Measurements from ENCODE around the gene FBLN5.
"Not testable (repeated sequence)": the region's sequence is repeated elsewhere in the genome, so short reads cannot be mapped to it uniquely, and the experiment has no call there.

FBLN5 gene

DNA sequence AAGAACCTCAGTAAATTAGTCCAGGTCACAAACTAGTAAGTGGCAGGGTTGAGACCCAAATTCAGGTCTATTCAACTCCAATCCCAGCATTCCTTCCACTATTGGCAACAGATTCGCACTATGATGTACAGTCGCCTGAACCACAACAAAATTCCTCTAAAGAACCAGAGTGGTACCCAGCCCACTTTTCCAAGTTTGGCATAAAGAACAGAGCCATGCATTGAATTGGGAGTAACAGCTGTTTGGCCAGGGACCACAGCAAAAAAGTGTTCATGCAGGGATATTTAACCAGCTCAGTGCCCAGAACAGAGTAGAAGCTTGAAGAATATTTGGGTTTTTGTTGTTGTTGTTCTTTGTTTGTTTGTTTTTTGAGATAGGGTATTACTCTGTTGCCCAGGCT, 89.9 kb downstream of the FBLN5 start:
- DNase-seq, result no peak

DNA sequence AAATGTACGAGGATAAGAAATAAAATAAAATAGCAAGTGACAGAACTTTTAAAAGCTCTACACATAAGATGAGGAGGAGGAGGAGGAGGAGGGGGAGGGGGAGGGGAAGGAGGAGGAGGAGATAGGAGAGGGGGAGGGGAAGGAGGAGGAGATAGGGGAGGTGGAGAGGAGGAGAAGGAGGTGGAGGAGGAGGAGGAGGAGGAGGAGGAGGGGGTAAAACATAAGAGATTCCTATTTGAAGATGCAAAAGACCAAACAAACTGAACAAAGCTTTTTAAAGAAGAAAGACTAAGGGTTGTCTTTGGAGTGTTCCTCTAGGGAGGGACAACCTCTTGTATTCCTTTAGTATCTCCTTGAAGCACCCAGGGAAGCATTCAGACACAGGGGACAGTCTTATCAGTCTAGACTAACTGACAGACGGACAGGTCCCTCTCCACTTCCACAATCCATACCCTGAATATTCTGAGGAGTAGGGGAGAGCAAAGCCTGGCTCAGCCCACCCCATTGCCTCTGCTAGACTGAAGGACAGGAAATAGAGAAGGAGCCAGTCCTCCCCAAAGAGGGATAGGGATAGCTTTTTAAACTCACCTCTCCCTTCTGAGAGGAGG, 93.1 kb downstream of the FBLN5 start:
- no peak for DNase-seq

DNA sequence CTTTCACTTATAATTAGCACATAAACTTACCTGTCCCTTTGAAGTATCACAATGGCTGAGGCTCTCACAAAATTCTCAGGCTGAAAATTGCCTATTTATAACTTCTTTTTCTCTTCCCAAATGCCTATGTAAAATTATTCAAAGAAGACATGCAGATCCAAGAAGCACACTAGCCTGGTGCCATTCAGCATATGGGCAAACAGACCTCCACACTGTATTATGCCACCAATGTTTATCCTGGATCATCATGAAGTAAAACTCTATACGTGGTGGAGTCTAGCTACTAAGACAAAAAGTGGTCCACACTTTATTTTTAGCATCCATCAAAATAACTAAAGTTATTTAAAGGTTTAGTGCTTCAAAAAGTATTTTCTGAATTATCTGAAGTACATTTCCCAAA, 95.9 kb downstream of the FBLN5 start:
- no peak for DNase-seq

DNA sequence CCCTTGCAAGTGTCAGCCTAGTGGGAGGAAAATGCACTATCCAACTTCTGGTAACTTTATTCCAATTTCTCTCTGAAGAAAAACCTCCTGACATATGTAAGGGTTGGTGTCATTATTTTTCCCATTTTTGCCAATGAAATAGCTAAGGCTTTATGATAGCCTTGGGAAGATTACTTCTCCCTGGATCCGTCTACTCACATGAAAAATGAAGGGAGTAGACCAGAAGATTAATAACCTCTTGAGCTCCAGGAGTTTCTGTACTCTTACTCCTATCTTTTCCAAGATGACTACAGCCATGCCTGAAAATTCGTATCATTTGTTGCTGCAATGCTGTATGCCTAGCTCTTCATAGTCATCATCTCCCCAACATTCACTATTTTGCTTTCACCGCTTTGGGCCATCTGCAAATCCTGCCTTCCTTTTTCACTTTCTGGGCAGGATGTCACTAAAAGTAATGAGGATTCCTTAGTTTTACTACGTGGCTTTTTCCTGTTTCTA, 98.9 kb downstream of the FBLN5 start:
- DNase-seq, result no peak

DNA sequence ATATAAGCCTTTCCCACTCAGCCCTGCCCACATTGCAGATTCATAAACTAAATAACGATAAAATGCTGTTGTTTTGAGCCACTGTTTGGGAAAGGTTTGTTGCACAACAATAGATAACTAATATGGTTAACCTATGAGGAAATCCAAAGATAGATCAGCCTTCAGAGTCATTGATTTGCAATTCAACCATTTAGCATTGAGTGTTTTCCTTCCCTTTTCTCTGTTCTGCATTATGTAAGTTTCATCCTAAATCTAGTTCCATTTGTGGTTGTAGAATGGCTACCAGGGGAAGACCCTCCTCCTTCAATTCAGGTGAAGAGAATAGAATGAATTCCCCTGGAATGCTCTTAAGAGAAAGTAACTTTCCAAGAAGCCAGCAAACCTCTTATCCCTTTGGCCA, 99.8 kb downstream of the FBLN5 start:
- no peak for DNase-seq

DNA sequence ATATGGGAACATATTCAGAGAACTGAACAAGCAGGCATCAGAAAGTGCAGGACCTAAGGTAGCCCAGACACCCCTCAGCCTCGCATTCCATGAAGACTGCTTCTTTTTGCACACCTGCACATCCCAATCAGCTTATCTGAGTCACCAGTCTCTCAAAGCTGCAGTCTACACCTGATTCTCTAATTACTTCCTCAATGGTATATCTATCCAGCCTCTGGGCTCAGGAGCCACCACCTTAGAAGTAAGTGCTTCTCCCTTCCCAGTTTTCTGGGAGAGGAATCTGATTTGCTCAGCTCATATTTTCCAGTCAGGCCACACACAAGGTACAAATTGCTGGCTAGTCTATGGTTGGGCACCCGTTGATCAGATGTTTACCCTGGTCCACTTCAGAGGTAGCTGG, 101.8 kb downstream of the FBLN5 start:
- no peak for DNase-seq

DNA sequence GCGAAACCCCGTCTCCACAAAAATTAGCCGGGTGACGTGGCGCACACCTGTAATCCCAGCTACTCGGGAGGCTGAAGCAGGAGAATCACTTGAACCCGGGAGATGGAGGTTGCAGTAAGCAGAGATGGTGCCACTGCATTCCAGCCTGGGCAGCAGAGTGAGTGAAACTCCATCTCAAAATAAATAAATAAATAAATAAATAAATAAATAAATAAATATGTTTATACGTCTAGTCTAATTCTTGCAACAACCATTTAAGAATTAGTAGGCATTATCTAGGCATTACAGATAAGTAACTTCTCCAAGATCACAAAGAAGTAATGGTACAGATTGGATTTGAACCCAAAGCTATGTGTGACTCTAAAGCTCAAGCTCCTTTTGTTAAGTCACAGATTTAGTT, 102.4 kb downstream of the FBLN5 start:
- not testable (repeated sequence) for DNase-seq

DNA sequence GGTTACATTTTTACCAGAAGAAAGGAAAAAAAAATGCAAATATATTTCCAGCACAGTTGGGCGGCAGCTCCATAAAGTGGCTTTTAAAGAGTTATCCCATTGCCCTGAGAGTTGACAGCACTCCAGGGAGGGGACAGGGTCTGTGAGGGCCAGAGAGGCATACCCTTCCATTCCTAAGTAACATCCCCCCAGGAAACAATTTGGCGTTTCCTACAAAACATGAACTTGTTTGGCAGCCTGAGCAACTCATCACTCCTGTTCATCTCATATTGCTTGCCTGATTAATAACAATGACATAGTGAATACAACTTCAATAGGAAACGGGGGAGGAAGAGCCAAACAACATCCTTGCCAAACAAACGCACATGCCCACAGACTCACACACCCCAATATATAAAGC, 103.5 kb downstream of the FBLN5 start:
- no peak for DNase-seq

DNA sequence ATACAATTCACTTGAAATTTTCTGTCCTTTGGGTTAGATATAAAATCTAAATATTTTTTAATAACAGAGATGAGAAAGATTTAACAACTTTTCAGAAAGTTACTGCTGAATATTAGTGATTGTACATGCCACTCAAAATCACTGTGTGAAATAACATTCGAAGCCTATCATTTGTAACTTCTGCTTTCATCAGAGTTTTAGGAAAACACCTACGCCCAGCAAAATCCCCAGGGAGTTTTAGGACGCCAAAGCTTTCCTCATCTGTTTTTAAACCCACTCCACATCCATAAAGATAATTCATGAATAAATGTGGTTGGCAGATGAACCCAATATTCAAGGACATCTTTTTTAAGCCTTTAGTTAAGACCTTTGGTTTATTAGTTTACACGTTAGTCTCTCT, 104.1 kb downstream of the FBLN5 start:
- no peak for DNase-seq

DNA sequence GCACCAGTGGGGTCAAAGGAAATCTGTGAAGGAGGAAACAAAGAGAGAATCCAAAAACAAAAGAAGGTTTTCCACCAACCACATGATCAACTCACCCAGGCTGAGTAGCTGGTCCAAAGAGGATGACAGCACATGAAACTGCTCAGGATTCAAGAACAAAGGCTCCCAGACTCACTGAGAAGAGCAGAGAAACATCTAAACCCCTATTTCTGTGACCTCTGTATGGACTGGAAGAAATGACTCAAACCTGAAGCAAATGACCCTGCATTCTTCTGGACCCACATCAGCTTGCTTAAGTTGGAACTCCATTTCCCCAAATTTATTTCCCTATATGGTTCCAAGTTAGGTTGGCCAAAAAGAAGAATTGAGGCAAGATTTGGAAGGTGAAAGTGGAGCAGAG, 106.4 kb downstream of the FBLN5 start:
- DNase-seq, result no peak

DNA sequence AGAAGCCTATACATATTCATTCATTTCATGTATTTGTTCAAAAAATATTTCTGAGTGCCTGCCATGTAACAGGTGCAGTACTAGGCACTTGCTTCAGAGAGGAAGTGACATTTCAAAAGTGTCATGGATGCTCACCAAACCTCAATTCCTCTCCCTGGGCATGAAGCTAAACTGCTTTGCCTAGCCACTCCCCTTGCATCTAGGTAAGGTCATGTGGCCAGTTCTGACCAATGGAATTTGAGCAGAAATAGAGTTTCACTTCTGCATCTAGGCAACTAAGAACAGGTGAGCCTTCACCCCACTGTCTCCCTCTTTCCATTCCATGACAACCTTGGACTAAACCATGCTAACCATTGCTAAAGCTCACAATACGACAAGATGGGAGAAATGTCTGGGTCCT, 107.7 kb downstream of the FBLN5 start:
- DNase-seq, result no peak

DNA sequence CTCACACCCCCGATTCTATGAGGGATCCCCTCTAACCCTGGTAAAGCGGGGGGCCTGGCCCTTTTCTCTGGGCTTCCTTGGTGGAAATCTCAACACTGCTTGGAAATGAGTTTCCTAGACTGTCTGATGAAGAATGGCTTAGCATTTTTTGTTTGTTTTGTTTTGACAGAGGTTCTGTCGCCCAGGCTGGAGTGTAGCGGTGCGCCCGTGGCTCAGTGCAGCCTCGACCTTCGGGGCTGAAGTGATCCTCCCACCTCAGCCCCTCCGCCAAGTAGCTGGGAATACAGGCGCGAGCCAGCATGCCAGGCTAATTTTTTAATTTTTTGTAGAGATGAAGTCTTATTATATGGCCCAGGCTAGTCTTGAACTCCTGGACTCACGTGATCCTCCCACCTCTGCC, 110.4 kb downstream of the FBLN5 start:
- no peak for DNase-seq

DNA sequence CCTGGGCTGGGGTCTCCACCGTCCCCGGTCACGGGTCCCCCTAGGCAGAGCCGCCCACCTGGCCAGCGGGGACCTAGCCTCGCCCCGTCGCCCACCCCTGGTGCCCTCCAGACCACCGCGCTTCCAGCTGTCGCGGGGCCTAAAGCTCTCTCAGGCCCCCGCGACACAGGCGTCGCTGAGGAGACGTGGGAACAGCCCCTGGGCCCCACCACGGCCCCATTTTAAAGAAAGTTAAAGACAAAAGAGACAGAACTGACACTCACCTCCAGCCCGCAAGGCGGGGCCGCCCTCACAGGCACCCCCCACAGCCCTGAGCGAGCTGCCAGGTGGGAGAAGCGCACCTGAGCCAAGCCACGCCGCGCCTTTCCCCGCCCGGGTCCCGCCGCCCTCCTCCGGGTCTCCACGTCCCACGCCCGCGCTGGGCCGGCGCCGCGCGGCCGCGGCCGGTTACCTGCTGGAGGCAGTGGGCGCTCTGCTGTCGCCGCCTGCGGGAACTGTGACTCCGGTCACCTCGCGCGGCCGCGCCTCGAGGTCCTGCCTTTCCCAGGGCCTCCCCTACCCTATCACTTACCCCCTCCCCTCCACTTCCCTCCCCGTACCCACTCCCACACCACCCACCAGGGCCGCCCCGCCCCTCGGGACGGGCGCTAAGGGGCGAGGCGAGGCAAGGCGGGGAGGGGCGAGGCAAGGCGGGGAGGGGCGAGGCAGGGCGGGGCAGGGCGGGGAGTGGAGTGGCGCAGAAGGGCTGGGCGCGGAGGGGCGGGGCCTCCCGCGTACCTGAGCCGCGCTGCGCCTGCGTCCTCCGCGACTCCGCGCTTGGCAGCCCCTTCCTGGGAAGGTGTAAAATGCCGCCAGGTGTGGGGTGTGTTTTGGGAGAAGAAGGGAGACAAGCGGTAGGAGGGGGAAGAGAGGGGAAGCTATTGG, 111.3 kb downstream of the FBLN5 start:
- DNase-seq, result peak; percentile 23

DNA sequence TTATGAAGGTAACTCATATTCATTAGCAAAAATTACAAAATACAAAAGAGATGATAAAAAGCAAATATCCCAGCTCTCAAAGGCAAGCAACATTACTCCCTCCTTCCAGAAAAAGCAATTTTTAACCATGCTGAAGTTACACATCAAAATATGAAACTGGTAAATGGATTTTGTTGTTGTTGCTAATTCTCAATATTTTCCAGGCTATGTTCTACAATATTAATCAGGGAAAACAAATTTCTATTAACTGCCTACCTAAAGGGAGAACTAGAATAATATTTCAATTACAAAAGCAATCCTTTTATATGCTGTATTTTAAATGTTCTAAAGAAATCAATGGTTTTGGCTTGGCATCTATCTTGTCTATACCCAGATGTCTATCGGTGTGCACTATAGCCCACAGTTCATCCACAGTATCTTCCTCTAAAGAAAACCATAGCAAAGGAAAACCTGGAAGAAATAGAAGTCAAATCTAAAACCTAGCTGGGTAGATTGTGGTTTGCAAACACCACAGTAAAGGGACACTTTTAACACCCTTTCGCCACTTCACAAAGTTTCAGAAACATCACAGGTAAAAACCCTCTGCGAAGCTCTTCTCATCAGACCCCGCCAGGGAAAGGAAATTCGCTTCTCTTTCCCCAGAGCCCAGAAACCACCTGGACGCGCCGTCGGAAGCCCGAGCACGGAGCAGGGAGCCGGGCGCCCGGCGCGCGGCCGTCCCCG, 112.1 kb downstream of the FBLN5 start:
- DNase-seq, result no peak

DNA sequence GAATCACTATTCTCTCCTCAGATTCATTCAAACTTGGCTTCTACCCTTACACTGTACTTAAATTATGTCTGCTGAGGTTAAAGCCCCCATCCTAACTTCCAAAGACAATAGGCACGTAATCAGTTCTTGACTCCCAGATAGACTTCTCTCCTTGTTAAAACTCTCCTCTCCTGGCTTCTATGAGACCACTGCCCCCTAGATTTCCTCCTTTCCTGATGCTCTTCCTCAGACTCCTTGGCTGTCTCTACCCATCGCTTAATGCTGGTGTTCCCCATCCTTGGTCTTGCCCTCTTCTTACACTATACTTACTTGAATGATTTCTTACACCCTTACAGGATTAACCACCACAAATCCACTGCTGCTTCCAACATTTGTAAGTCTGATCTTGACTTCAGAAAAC, 112.9 kb downstream of the FBLN5 start:
- DNase-seq, result no peak

DNA sequence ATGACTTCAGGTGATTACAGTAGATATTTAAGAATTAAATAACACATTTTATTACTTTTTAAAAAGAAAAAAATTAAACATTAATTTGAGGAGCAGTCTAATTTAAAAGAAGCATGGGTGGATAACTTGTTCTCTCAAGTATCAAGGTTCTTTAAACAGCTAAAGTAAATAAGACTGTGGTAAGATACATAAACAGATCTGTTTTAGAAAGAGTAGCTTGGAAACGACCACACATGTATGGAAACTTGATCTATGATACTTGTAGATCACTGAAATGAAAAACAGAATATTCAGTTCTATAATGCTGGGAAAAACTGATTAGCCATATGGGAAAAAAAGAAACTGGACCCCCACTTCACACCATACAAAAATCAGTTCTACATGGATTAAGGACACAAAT, 116.2 kb downstream of the FBLN5 start:
- DNase-seq, result no peak

DNA sequence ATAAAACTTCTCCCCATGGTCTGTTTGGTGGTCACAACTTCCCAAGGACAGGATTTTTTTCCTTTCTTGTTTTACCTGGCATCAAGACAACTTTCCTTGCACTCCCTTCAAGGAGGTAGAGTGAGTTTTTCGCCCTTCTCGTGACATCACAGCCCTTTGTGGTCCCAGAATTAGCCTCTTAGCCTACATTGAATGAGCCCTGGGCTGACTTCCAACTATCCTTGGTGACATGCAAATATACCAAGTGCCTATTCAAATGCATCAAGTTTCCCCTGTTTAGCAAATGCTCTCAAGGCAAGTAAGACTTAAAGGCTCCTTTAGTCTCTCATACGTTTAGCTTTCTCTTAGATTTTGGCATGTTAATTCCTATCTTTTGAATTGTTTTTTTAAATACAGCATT, 116.7 kb downstream of the FBLN5 start:
- DNase-seq, result no peak

DNA sequence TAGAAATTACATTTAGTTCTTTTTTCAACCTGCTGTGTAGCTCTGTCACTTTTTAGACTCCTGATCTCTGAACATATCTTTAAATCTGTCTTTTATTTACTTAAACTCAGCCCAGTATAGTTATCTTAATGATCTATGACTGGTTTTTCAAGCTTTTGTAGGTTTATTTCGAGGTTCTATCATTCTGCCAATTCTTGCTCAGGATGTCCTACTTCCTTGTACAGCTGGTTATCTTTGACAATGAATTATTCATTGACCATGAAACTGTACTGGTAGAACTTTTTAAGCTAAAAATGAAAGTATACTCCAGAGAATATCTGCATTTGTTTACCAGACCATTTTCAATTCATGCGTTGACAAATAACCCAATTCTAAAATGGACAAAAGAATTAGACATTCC, 118.0 kb downstream of the FBLN5 start:
- DNase-seq, result no peak

DNA sequence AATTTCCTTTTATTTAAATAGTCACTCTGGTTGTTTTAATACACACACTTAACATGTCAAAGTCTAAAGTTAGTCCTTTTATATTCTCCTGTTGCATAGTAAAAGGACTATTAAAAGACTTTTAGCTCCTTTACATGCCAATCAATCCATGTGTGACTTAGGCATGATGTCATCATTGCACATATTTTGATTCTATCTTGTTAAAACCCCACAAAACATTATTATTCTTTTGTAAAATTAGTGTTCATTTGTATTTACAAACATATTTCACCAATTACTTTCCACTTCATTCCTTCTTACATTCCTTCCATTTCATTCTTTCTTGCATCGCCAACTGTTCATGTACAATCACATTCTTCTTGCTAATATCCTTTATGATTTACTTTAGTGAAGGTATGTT, 119.7 kb downstream of the FBLN5 start:
- DNase-seq, result no peak
